Mesendoderm (in vitro differentiated cells): ENCODE results near the gene TIPRL.

Experiments
- DNase-seq: peaks from one replicate; pipeline ENCODE4 v3.0.0; 2013
- H2AK5ac ChIP-seq: 2 replicates; pipeline ENCODE4 v1.6.1; 2013; ENCODE audit warnings: low read length, inconsistent platforms
- H2BK120ac ChIP-seq: 2 replicates; pipeline ENCODE4 v1.6.1; 2013; ENCODE audit warnings: low read depth, mild to moderate bottlenecking, low read length, moderate library complexity, mixed read lengths
- H2BK15ac ChIP-seq: replicated peaks from 2 replicates; pipeline ENCODE4 v1.6.1; 2013; ENCODE audit warnings: low read depth, mild to moderate bottlenecking, moderate library complexity
- H2BK5ac ChIP-seq: 2 replicates; pipeline ENCODE4 v1.6.1; 2013; ENCODE audit warnings: low read length, inconsistent platforms
- H3K18ac ChIP-seq: 2 replicates; pipeline ENCODE4 v1.6.1; 2013; ENCODE audit warnings: mild to moderate bottlenecking, low read length, mixed read lengths
- H3K23ac ChIP-seq: one replicate; pipeline ENCODE4 v1.6.1; 2013; ENCODE audit warnings: low read length
- H3K27ac ChIP-seq: 2 replicates; pipeline ENCODE4 v1.5.1; 2013; ENCODE audit warnings: low read depth, mild to moderate bottlenecking, inconsistent platforms, low read length, moderate library complexity
- H3K27me3 ChIP-seq: 2 replicates; pipeline ENCODE4 v1.6.1; 2013; ENCODE audit warnings: low read length, control low read depth, mild to moderate bottlenecking, inconsistent platforms; ENCODE audit not compliant: insufficient read depth, poor library complexity
- H3K36me3 ChIP-seq: 2 replicates; pipeline ENCODE4 v1.6.1; 2013; ENCODE audit warnings: low read length, inconsistent platforms; ENCODE audit not compliant: control insufficient read depth, insufficient read depth
- H3K4ac ChIP-seq: one replicate; pipeline ENCODE4 v1.6.1; 2013; ENCODE audit warnings: low read depth, mild to moderate bottlenecking, low read length, moderate library complexity
- H3K4me1 ChIP-seq: 2 replicates; pipeline ENCODE4 v1.6.1; 2013; ENCODE audit warnings: low read depth, low read length, inconsistent platforms; ENCODE audit not compliant: control insufficient read depth
- H3K4me2 ChIP-seq: 2 replicates; pipeline ENCODE4 v1.6.1; 2013; ENCODE audit warnings: low read length
- H3K4me3 ChIP-seq: 2 replicates; pipeline ENCODE4 v1.5.1; 2013; ENCODE audit warnings: mild to moderate bottlenecking, low read length
- H3K56ac ChIP-seq: one replicate; pipeline ENCODE4 v1.6.1; 2013; ENCODE audit warnings: low read length
- H3K79me1 ChIP-seq: 2 replicates; pipeline ENCODE4 v1.6.1; 2013; ENCODE audit warnings: low read length, inconsistent platforms
- H3K79me2 ChIP-seq: 2 replicates; pipeline ENCODE4 v1.6.1; 2013; ENCODE audit warnings: mild to moderate bottlenecking, low read length; ENCODE audit not compliant: control insufficient read depth, insufficient read depth
- H3K9ac ChIP-seq: 2 replicates; pipeline ENCODE4 v1.6.1; 2013; ENCODE audit warnings: low read length, inconsistent platforms
- H4K5ac ChIP-seq: one replicate; pipeline ENCODE4 v1.6.1; 2013; ENCODE audit warnings: low read length
- H4K8ac ChIP-seq: one replicate; pipeline ENCODE4 v1.6.1; 2013; ENCODE audit warnings: low read depth, mild to moderate bottlenecking, control low read depth, low read length, moderate library complexity
- WGBS: extraction: QIAGEN DNeasy Blood & Tissue Kit; methylation state at CpG from one replicate; pipeline ENCODE4 v1.1.7; 2013; ENCODE audit warnings: low lambda C conversion rate, missing lambda C conversion rate; ENCODE audit not compliant: insufficient coverage; ENCODE audit errors: extremely low coverage; 5-methylcytosine and 5-hydroxymethylcytosine counted together

TIPRL gene

DNA sequence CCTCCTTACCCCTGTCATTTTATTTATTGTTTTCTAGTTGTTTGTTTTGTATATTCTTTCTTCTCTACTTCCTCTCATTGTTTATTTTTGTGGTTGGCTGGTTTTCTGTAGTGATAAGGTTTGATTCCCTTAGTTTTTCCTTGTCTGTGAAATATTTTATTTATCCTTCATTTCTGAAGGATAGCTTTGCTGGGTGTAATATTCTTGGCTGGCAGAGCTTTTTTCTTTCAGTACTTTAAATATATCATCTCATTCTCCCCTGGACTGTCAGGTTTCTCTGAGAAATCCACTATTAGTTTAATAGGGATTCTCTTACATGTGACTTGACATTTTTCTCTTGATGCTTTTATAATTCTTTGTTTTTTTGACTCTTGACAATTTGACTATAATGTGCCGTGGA lies 18.8 kb upstream of the TIPRL start:
- Histone ChIP-seq H2BK15ac (no peak overlapping the region), H3K79me2 (no peaks in the 10 kb centered on the region)
- no CpG with 5 or more reads among the region's 1 CpG for WGBS

DNA sequence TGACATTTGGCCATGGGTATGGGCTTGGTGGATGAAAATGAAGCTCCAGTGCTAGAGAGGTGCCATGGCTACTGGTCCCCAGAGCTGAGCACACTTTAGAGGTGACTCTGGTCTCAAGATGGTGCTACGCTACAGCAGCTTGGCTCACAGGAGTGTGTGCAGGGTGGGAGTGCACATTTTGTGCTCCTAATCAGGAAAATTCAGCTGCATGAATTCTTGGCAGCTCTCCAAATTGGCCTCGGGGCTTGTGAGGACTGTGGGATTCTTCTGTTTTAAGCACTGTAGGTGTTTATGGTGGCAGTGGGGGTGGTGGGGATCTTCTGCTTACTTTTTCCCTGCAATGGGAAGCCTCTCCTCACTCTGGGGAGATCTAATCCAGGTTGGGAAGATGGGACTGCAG lies 17.3 kb upstream of the TIPRL start:
- H3K4me3 ChIP-seq: no peak overlapping the region
- no peaks in the 10 kb centered on the region for H3K27me3 ChIP-seq
- no peaks in the 10 kb centered on the region for H3K79me1 ChIP-seq
- no peak overlapping the region for H3K23ac ChIP-seq
- H2BK5ac ChIP-seq: no peak overlapping the region
- H4K5ac ChIP-seq: no peak overlapping the region
- no peak overlapping the region for H2AK5ac ChIP-seq
- no peak overlapping the region for H3K18ac ChIP-seq
- H3K9ac ChIP-seq: no peak overlapping the region
- no peak for DNase-seq
- H3K4me1 ChIP-seq: no peaks in the 10 kb centered on the region
- no peak overlapping the region for H3K27ac ChIP-seq
- no peak overlapping the region for H2BK15ac ChIP-seq
- H4K8ac ChIP-seq: no peak overlapping the region
- WGBS: no CpG with 5 or more reads among the region's 2 CpGs
- no peaks in the 10 kb centered on the region for H3K36me3 ChIP-seq
- H2BK120ac ChIP-seq: no peak overlapping the region
- no peak overlapping the region for H3K4ac ChIP-seq
- no peak overlapping the region for H3K4me2 ChIP-seq
- H3K56ac ChIP-seq: no peak overlapping the region
- no peaks in the 10 kb centered on the region for H3K79me2 ChIP-seq

More for the DNA sequence above, 18.8 kb upstream of the TIPRL start:
- Histone ChIP-seq H3K4ac (no peak overlapping the region), H3K23ac (no peak overlapping the region), H3K9ac (no peak overlapping the region), H3K4me3 (no peak overlapping the region), H3K36me3 (no peaks in the 10 kb centered on the region), H4K8ac (no peak overlapping the region), H2AK5ac (no peak overlapping the region), H2BK120ac (no peak overlapping the region), H3K79me1 (no peaks in the 10 kb centered on the region), H3K18ac (no peak overlapping the region), H3K27ac (no peak overlapping the region), H3K56ac (no peak overlapping the region), H3K4me1 (no peaks in the 10 kb centered on the region), H3K4me2 (no peak overlapping the region), H2BK5ac (no peak overlapping the region), H3K27me3 (no peaks in the 10 kb centered on the region), H4K5ac (no peak overlapping the region)
- DNase-seq: no peak

DNA sequence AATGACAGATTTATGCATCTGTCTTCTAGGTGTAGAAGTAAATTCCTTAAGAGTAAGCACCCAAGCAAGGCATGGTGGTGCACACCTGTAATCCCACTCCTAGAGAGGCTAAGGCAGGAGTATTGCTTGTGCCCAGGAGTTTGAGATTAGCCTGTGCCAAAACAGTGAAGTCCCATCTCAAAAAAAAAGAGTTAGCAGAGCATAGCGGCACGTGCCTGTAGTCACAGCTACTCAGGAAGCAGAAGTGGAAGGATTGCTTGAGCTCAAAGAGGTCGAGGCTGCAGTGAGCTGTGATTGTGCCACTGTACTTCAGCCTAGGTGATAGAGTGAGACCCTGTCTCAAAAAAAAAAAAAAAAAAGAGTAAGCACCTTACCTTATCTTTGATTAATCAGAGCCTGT lies 15.1 kb upstream of the TIPRL start:
- Histone ChIP-seq H3K4me2 (no peak overlapping the region), H3K4me3 (no peak overlapping the region), H3K36me3 (no peaks in the 10 kb centered on the region), H3K9ac (no peak overlapping the region), H3K18ac (no peak overlapping the region), H3K56ac (no peak overlapping the region), H3K4me1 (no peaks in the 10 kb centered on the region), H3K79me1 (no peaks in the 10 kb centered on the region), H3K4ac (no peak overlapping the region), H2BK120ac (no peak overlapping the region), H2AK5ac (no peak overlapping the region), H3K27ac (no peak overlapping the region), H4K8ac (no peak overlapping the region), H2BK15ac (no peak overlapping the region), H3K23ac (no peak overlapping the region), H2BK5ac (no peak overlapping the region), H3K27me3 (no peaks in the 10 kb centered on the region), H3K79me2 (no peaks in the 10 kb centered on the region), H4K5ac (no peak overlapping the region)
- no CpG with 5 or more reads among the region's 3 CpGs for WGBS
- no peak for DNase-seq

GRCh38 chr1:168164771-168165170 lies 14.0 kb upstream of the TIPRL start:
- Histone ChIP-seq H3K4ac (no peak overlapping the region), H2BK15ac (no peak overlapping the region), H2BK120ac (no peak overlapping the region), H2BK5ac (no peak overlapping the region), H3K9ac (no peak overlapping the region), H4K8ac (no peak overlapping the region), H3K4me2 (no peak overlapping the region), H3K27me3 (no peaks in the 10 kb centered on the region), H3K18ac (no peak overlapping the region), H3K36me3 (no peaks in the 10 kb centered on the region), H4K5ac (no peak overlapping the region), H3K4me1 (no peaks in the 10 kb centered on the region), H3K56ac (no peak overlapping the region), H3K27ac (no peak overlapping the region), H3K4me3 (no peak overlapping the region), H3K79me2 (no peaks in the 10 kb centered on the region), H3K79me1 (no peaks in the 10 kb centered on the region), H2AK5ac (no peak overlapping the region), H3K23ac (no peak overlapping the region)
- no CpG with 5 or more reads among the region's 3 CpGs for WGBS
- no peak for DNase-seq

GRCh38 chr1:168167806-168168205 lies 11.0 kb upstream of the TIPRL start:
- Histone ChIP-seq H4K8ac (no peak overlapping the region), H3K27me3 (no peaks in the 10 kb centered on the region), H3K79me2 (no peaks in the 10 kb centered on the region), H3K9ac (no peak overlapping the region), H2BK5ac (no peak overlapping the region), H4K5ac (no peak overlapping the region), H3K4me3 (no peak overlapping the region), H3K36me3 (no peaks in the 10 kb centered on the region), H3K4ac (no peak overlapping the region), H3K4me2 (no peak overlapping the region), H3K27ac (no peak overlapping the region), H3K56ac (no peak overlapping the region), H3K79me1 (no peaks in the 10 kb centered on the region), H2BK120ac (no peak overlapping the region), H2BK15ac (no peak overlapping the region), H2AK5ac (no peak overlapping the region), H3K23ac (no peak overlapping the region), H3K18ac (no peak overlapping the region), H3K4me1 (no peaks in the 10 kb centered on the region)
- peak; percentile 37 for DNase-seq
- no CpG with 5 or more reads among the region's 2 CpGs for WGBS
